ENCODE data around the gene HSPB8. TPM values are rescaled to one million over a fixed set of nuclear protein-coding genes. Genes with fewer than 3 reads are reported as not detected.

Gene HSPB8
- total and polyA plus RNA-seq, 7 experiments from 2014 or later, result not detected

DNA sequence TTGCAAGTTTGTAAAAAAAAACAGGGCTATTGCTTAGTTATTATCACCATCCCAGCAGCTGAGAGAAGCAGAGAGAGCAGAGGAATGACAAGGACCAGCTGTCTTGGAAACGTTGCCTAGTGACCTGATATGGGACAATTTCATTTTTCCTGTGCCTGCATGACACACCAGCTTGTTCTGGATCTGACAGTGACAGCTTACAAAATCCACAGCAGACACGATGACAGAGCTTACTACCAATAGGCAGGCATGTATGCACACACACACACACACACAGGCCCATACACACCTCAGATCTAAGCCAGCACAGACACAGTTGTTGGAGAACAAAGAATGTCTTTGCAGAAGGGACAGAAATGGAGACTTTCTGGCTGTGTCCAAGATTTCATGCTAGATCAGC lies 25.4 kb downstream of the HSPB8 start:
- H3K9me3 Mint-ChIP-seq, result peaks cover 0 to 5% (median 0%) of the 10 kb centered on the region in 11 donors
- H3K27me3 Mint-ChIP-seq, result peaks cover 0 to 12% (median 5%) of the 10 kb centered on the region in 5 donors

GRCh38 chr12:119204671-119205285 lies 26.0 kb downstream of the HSPB8 start:
- CTCF ChIA-PET, result no interaction called here
- Mint-ChIP-seq H3K9me3 (peaks cover 0 to 5% (median 0%) of the 10 kb centered on the region in 11 donors), H3K27ac (no peak overlapping the region)

More for the DNA sequence above, 25.4 kb downstream of the HSPB8 start:
- H3K27me3 ChIP-seq (ENCODE audit: control insufficient read depth in 2 of 2, insufficient read depth in 2 of 2, low read length in 2 of 2), result no peaks in the 10 kb centered on the region
- Mint-ChIP-seq H3K4me1 (peaks cover 0 to 2% (median 0%) of the 10 kb centered on the region in 7 donors), H3K4me3 (no peak overlapping the region), H3K36me3 (no peaks in the 10 kb centered on the region), H3K27ac (no peak overlapping the region)
- ChIA-PET POLR2A (no interaction called here), CTCF (no interaction called here)
- ATAC-seq, result no peak
- H3K27ac ChIP-seq (ENCODE audit: low read depth, low read length), result no peak overlapping the region
- DNase-seq, result no peak
- no peaks in the 10 kb centered on the region for H3K4me1 ChIP-seq (ENCODE audit: control insufficient read depth in 2 of 2, insufficient read depth in 2 of 2, low read length in 2 of 2)
- no peaks in the 10 kb centered on the region for H3K9me3 ChIP-seq (ENCODE audit: control insufficient read depth in 2 of 3, low read length in 3 of 3)
- H3K36me3 ChIP-seq (ENCODE audit: control insufficient read depth in 2 of 3, insufficient read depth in 3 of 3, low read length in 3 of 3), result no peaks in the 10 kb centered on the region
- intact Hi-C loops (cut with micrococcal nuclease), result no loop called here
- H3K4me3 ChIP-seq (ENCODE audit: low read length), result no peak overlapping the region

DNA sequence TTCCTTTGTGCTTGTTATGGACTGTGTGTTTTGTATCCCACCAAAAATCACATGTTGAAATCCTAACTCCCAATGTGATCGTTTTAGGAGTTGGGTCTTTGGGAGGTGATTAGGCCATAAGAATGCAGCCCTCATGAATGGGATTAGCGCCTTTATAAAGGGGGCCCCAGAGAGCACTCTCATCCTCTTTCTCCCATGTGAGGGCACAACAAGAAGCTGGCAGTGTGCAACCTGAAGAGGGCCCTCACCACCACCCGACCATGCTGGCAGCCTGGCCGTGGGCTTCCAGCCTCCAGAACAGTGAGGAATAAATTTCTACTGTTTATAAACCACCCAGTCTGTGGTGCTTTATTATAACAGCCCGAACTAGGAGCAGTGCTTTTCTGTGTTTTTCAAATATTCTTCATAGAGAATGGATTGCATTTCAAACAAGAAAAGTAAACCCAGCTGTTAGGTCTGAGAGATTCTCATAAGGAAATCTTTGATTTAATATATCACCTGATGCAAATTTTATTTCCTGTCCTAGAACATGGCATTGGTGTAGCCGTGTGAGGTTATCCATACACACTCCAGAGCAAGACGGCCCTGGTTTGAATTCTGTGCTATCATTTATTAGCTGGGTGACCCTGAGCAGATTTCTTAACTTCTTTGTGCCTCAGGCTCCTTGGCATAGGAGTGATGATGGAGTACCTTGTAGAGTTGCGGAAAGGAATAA lies 27.8 kb downstream of the HSPB8 start:
- no peak for ATAC-seq
- H3K36me3 Mint-ChIP-seq, result no peaks in the 10 kb centered on the region
- ChIA-PET CTCF (no interaction called here), POLR2A (no interaction called here)
- Histone ChIP-seq H3K4me1 (ENCODE audit: control insufficient read depth in 2 of 2, insufficient read depth in 2 of 2, low read length in 2 of 2) (no peaks in the 10 kb centered on the region), H3K27me3 (ENCODE audit: control insufficient read depth in 2 of 2, insufficient read depth in 2 of 2, low read length in 2 of 2) (no peaks in the 10 kb centered on the region), H3K4me3 (ENCODE audit: low read length) (no peak overlapping the region), H3K27ac (ENCODE audit: low read depth, low read length) (no peak overlapping the region), H3K9me3 (ENCODE audit: control insufficient read depth in 2 of 3, low read length in 3 of 3) (no peaks in the 10 kb centered on the region), H3K36me3 (ENCODE audit: control insufficient read depth in 2 of 3, insufficient read depth in 3 of 3, low read length in 3 of 3) (no peaks in the 10 kb centered on the region)
- H3K9me3 Mint-ChIP-seq, result peaks cover 0 to 9% (median 0%) of the 10 kb centered on the region in 11 donors
- peaks cover 0 to 16% (median 5%) of the 10 kb centered on the region in 5 donors for H3K27me3 Mint-ChIP-seq
- DNase-seq, result no peak
- no peak overlapping the region for H3K27ac Mint-ChIP-seq
- no peak overlapping the region for H3K4me3 Mint-ChIP-seq
- no peaks in the 10 kb centered on the region for H3K4me1 Mint-ChIP-seq
- intact Hi-C loops (cut with micrococcal nuclease), result no loop called here

More at GRCh38 chr12:119204671-119205285, 26.0 kb downstream of the HSPB8 start:
- Histone ChIP-seq H3K27me3 (ENCODE audit: control insufficient read depth in 2 of 2, insufficient read depth in 2 of 2, low read length in 2 of 2) (no peaks in the 10 kb centered on the region), H3K9me3 (ENCODE audit: control insufficient read depth in 2 of 3, low read length in 3 of 3) (no peaks in the 10 kb centered on the region), H3K27ac (ENCODE audit: low read depth, low read length) (no peak overlapping the region), H3K36me3 (ENCODE audit: control insufficient read depth in 2 of 3, insufficient read depth in 3 of 3, low read length in 3 of 3) (no peaks in the 10 kb centered on the region), H3K4me1 (ENCODE audit: control insufficient read depth in 2 of 2, insufficient read depth in 2 of 2, low read length in 2 of 2) (no peaks in the 10 kb centered on the region), H3K4me3 (ENCODE audit: low read length) (no peak overlapping the region)
- DNase-seq (no peak), ATAC-seq (no peak)
- intact Hi-C loops (cut with micrococcal nuclease), result no loop called here
- no peaks in the 10 kb centered on the region for H3K4me1 Mint-ChIP-seq
- H3K4me3 Mint-ChIP-seq, result no peak overlapping the region
- no peaks in the 10 kb centered on the region for H3K36me3 Mint-ChIP-seq
- H3K27me3 Mint-ChIP-seq, result peaks cover 0 to 11% (median 5%) of the 10 kb centered on the region in 5 donors
- POLR2A ChIA-PET, result no interaction called here

DNA sequence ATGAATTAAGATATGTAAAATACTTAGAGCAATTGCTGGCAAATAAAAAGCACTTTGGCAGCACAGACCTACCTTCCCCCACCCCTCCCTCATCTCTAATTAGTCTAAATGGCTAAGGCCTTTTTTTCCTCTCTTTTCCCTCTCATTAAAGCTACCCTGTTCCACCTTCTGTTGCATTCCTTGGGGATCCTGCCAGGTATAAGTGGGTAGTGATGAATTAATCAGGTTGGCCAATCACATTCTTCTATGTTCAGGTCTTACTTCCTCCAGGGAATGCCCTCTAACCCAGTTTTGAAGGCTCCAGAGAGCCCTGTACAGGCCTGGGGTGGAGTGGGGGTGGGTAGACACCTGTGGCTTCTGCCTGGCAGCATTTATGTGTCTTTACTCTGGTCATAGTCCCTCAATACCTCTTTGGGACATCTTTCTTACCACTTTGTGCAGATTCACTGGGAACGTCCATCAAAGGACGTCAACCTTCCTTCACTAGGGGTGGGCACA lies 28.4 kb downstream of the HSPB8 start:
- Histone ChIP-seq H3K27me3 (ENCODE audit: control insufficient read depth in 2 of 2, insufficient read depth in 2 of 2, low read length in 2 of 2) (no peaks in the 10 kb centered on the region), H3K9me3 (ENCODE audit: control insufficient read depth in 2 of 3, low read length in 3 of 3) (no peaks in the 10 kb centered on the region), H3K36me3 (ENCODE audit: control insufficient read depth in 2 of 3, insufficient read depth in 3 of 3, low read length in 3 of 3) (no peaks in the 10 kb centered on the region), H3K27ac (ENCODE audit: low read depth, low read length) (no peak overlapping the region), H3K4me3 (ENCODE audit: low read length) (no peak overlapping the region), H3K4me1 (ENCODE audit: control insufficient read depth in 2 of 2, insufficient read depth in 2 of 2, low read length in 2 of 2) (no peaks in the 10 kb centered on the region)
- peaks cover 0 to 9% (median 0%) of the 10 kb centered on the region in 11 donors for H3K9me3 Mint-ChIP-seq
- no peaks in the 10 kb centered on the region for H3K36me3 Mint-ChIP-seq
- POLR2A ChIA-PET, result no interaction called here
- H3K27ac Mint-ChIP-seq, result no peak overlapping the region
- intact Hi-C loops (cut with micrococcal nuclease), result no loop called here
- H3K4me3 Mint-ChIP-seq, result no peak overlapping the region
- peaks cover 0 to 16% (median 5%) of the 10 kb centered on the region in 5 donors for H3K27me3 Mint-ChIP-seq
- H3K4me1 Mint-ChIP-seq, result no peaks in the 10 kb centered on the region
- no peak for DNase-seq
- CTCF ChIA-PET, result no interaction called here
- no peak for ATAC-seq

GRCh38 chr12:119208626-119209061 lies 29.9 kb downstream of the HSPB8 start:
- H3K36me3 Mint-ChIP-seq, result no peaks in the 10 kb centered on the region
- peaks cover 0 to 16% (median 5%) of the 10 kb centered on the region in 5 donors for H3K27me3 Mint-ChIP-seq
- H3K9me3 Mint-ChIP-seq, result peaks cover 0 to 9% (median 0%) of the 10 kb centered on the region in 11 donors
- H3K27me3 ChIP-seq (ENCODE audit: control insufficient read depth in 2 of 2, insufficient read depth in 2 of 2, low read length in 2 of 2), result no peaks in the 10 kb centered on the region
- no peaks in the 10 kb centered on the region for H3K4me1 ChIP-seq (ENCODE audit: control insufficient read depth in 2 of 2, insufficient read depth in 2 of 2, low read length in 2 of 2)
- DNase-seq, result no peak
- H3K27ac ChIP-seq (ENCODE audit: low read depth, low read length), result no peak overlapping the region
- intact Hi-C loops (cut with micrococcal nuclease), result no loop called here
- no peak for ATAC-seq
- no peaks in the 10 kb centered on the region for H3K4me1 Mint-ChIP-seq
- POLR2A ChIA-PET, result no interaction called here
- no peaks in the 10 kb centered on the region for H3K36me3 ChIP-seq (ENCODE audit: control insufficient read depth in 2 of 3, insufficient read depth in 3 of 3, low read length in 3 of 3)
- H3K27ac Mint-ChIP-seq, result no peak overlapping the region
- CTCF ChIA-PET, result interaction anchor here (0.6 kb wide), 1 partner anchor 50 kb away, joined by 4 read pairs; no protein-coding TSS in a partner anchor
- H3K9me3 ChIP-seq (ENCODE audit: control insufficient read depth in 2 of 3, low read length in 3 of 3), result no peaks in the 10 kb centered on the region
- no peak overlapping the region for H3K4me3 Mint-ChIP-seq
- no peak overlapping the region for H3K4me3 ChIP-seq (ENCODE audit: low read length)

DNA sequence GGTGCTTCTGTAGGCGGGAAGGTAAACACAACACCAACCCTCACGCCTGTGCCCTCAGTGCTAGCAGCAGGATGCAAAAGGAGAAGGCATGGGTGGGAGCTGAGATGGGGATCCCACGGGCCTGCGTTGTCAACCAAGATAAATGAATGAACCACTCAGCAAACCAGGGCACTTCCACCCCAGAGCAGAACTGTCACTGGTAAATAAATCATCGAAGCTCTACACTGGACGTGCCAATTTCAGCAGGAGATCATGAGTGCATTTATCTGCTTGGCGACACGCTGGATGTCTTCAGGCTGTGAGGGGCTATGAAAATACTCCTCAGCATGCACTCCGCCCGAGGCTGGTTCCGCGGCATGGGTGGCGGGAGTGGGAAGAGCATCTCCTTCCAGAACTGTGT lies 33.2 kb downstream of the HSPB8 start:
- Mint-ChIP-seq H3K4me3 (no peak overlapping the region), H3K9me3 (peaks cover 0 to 11% (median 0%) of the 10 kb centered on the region in 11 donors), H3K27ac (no peak overlapping the region), H3K27me3 (peaks cover 0 to 21% (median 5%) of the 10 kb centered on the region in 5 donors), H3K36me3 (no peaks in the 10 kb centered on the region), H3K4me1 (no peaks in the 10 kb centered on the region)
- ChIA-PET CTCF (no interaction called here), POLR2A (no interaction called here)
- Histone ChIP-seq H3K36me3 (ENCODE audit: control insufficient read depth in 2 of 3, insufficient read depth in 3 of 3, low read length in 3 of 3) (no peaks in the 10 kb centered on the region), H3K4me3 (ENCODE audit: low read length) (no peak overlapping the region), H3K9me3 (ENCODE audit: control insufficient read depth in 2 of 3, low read length in 3 of 3) (no peaks in the 10 kb centered on the region), H3K4me1 (ENCODE audit: control insufficient read depth in 2 of 2, insufficient read depth in 2 of 2, low read length in 2 of 2) (no peaks in the 10 kb centered on the region), H3K27ac (ENCODE audit: low read depth, low read length) (no peak overlapping the region), H3K27me3 (ENCODE audit: control insufficient read depth in 2 of 2, insufficient read depth in 2 of 2, low read length in 2 of 2) (no peaks in the 10 kb centered on the region)
- intact Hi-C loops (cut with micrococcal nuclease), result no loop called here
- DNase-seq, result no peak
- ATAC-seq, result no peak
